Adrenal gland (tissue), 12 donors: ENCODE results near the gene AXIN2. TPM values are rescaled to one million over a fixed set of nuclear protein-coding genes. Genes with fewer than 3 reads are reported as not detected.

Experiments
- DNase-seq, 7 donors: peaks; one replicate each; pipeline ENCODE4 v3.0.0-alpha.2; 2019 to 2020
- H3K27ac ChIP-seq, 5 donors: fragments of 200-600 bp; sonication (generic) in 4 of 5; 1 replicate in 3 of 5; 2 replicates in 2 of 5; pipeline versions ENCODE4 v1.5.1 to v1.8.0; 2016 to 2020; ENCODE audit warnings: mild to moderate bottlenecking in 1 of 5
- H3K27me3 ChIP-seq: fragments of 200-600 bp; 2 replicates; pipeline ENCODE4 v1.8.0; 2021
- H3K36me3 ChIP-seq, 2 donors: fragments of 200-600 bp; replicated peaks in 1 of 2; 1 replicate in 1 of 2; 2 replicates in 1 of 2; pipeline versions ENCODE4 v1.5.1 to v1.8.0; 2018 to 2022
- H3K4me1 ChIP-seq, 2 donors: fragments of 200-600 bp; replicated peaks in 1 of 2; 1 replicate in 1 of 2; 2 replicates in 1 of 2; pipeline versions ENCODE4 v1.5.1 to v1.8.0; 2018 to 2021
- H3K4me3 ChIP-seq, 4 donors: fragments of 200-600 bp; sonication (generic) in 3 of 4; one replicate each; pipeline ENCODE4 v1.5.1; 2016 to 2018
- H3K9me3 ChIP-seq, 3 donors: fragments of 200-600 bp; sonication (generic) in 1 of 3; replicated peaks in 1 of 3; 1 replicate in 2 of 3; 2 replicates in 1 of 3; pipeline versions ENCODE4 v1.5.1 to v1.8.0; 2016 to 2021
- POLR2A ChIP-seq, 2 donors: fragments of 450-650 bp; IDR thresholded peaks; one replicate each; pipeline ENCODE4 v1.6.1; 2017; ENCODE audit warnings: antibody characterized with exemption in 2 of 2, mild to moderate bottlenecking in 2 of 2, moderate library complexity in 1 of 2
- WGBS, 4 donors: extraction: QIAGEN DNeasy Blood & Tissue Kit in 2 of 4; methylation state at CpG; one replicate each; pipeline versions ENCODE4 v1.1.5 to v1.1.7; 2013 to 2017; 5-methylcytosine and 5-hydroxymethylcytosine counted together
- intact Hi-C, 2 donors: fragments of 100-400 bp; cut with DNase I; formaldehyde crosslinking; loops; one replicate each; pipeline versions ENCODE4 v1.14.1 to v1.15.0; 2022 to 2023
- polyA plus RNA-seq, 3 donors: library from polyadenylated mRNA; stranded (reverse); fragments of 200-250 nt in 2 of 3; fragments of 350-450 nt in 1 of 3; fragmentation: Illumina TruSeq in 1 of 3; extraction: RNeasy Lipid Tissue Mini Kit (QIAGEN cat#74804) in 1 of 3; gene quantifications; one replicate each; pipeline ENCODE4 v1.2.3, GENCODE V29; 2013 to 2014
- total RNA-seq, 9 donors: library from RNA; depleted of rRNA in 4 of 9; stranded (reverse); fragments of >200 nt in 4 of 9; fragments of 120-200 nt in 1 of 9; fragmentation: NEBNext Ultra II Directional in 1 of 9; extraction: Animal tissue kit (Norgen Biotek cat#: 25700) in 1 of 9; gene quantifications; one replicate each; pipeline versions ENCODE4 v1.1.0 to v1.2.4, GENCODE V29; 2013 to 2023
- TF ChIP-seq, protein P1 (sequence below), 6 experiments: fragments of 450-650 bp in 4 of 6; fragments of 200-600 bp in 2 of 6; sonication (generic) in 1 of 6; IDR thresholded peaks; 1 replicate in 5 of 6; 2 replicates in 1 of 6; pipeline versions ENCODE4 v1.5.1 to v1.8.0; 2016 to 2021; ENCODE audit warnings: antibody characterized with exemption in 6 of 6, mild to moderate bottlenecking in 2 of 6, moderate library complexity in 1 of 6
- donor health status: healthy with polysubstance abuse.
- donor health status: Bipolar disorder and iron deficiency.
- donor health status: DM: yes; HTN: yes; CAD: no.
- donor health status: DM: no; HTN: no; CAD: no.
- donor health status: DM: no; HTN: no; CAD: no.
- donor health status: DM: yes; HTN: yes; CAD: no.

The AXIN2 gene
- total and polyA plus RNA-seq, 12 donors = 4.4 to 47.3 (median 18.3) TPM

GRCh38 chr17:65556014-65556909, 5.2 kb downstream of the AXIN2 start:
- H3K9me3 ChIP-seq = no peaks in the 10 kb centered on the region
- H3K27me3 ChIP-seq = no peaks in the 10 kb centered on the region
- 48 to 57% (median 55%) methylated on average over 11 to 17 of the region's 17 CpGs for WGBS, 4 donors
- peak; percentile 72 to 90 (median 81) for DNase-seq
- intact Hi-C loops = loop anchor here (10.0 kb wide), 2 partner anchors 261 to 321 kb away; no protein-coding TSS in a partner anchor
- H3K36me3 ChIP-seq = no peaks in the 10 kb centered on the region
- no peak for TF ChIP-seq POLR2A (IDR thresholded peaks at IDR 0.05)
- TF ChIP-seq, protein P1, sequence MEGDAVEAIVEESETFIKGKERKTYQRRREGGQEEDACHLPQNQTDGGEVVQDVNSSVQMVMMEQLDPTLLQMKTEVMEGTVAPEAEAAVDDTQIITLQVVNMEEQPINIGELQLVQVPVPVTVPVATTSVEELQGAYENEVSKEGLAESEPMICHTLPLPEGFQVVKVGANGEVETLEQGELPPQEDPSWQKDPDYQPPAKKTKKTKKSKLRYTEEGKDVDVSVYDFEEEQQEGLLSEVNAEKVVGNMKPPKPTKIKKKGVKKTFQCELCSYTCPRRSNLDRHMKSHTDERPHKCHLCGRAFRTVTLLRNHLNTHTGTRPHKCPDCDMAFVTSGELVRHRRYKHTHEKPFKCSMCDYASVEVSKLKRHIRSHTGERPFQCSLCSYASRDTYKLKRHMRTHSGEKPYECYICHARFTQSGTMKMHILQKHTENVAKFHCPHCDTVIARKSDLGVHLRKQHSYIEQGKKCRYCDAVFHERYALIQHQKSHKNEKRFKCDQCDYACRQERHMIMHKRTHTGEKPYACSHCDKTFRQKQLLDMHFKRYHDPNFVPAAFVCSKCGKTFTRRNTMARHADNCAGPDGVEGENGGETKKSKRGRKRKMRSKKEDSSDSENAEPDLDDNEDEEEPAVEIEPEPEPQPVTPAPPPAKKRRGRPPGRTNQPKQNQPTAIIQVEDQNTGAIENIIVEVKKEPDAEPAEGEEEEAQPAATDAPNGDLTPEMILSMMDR (IDR thresholded peaks at IDR 0.05) = peak; percentile 60 to 82 (median 74)
- no peak overlapping the region for H3K4me3 ChIP-seq
- peaks cover 23 to 40% of the 10 kb centered on the region in 2 donors for H3K4me1 ChIP-seq
- H3K27ac ChIP-seq = peak overlapping the region in 2 of 5 donors; percentile 7 to 50

- Histone ChIP-seq H3K4me3 (no peak overlapping the region), H3K4me1 (peaks cover 23 to 54% of the 10 kb centered on the region in 2 donors), H3K27ac (peak overlapping the region in 2 of 5 donors; percentile 9 to 36), H3K27me3 (no peaks in the 10 kb centered on the region), H3K36me3 (peaks cover 0 to under 1% of the 10 kb centered on the region in 2 donors), H3K9me3 (no peaks in the 10 kb centered on the region)
- WGBS, 4 donors = 40 to 52% (median 45%) methylated on average over 18 of the region's 18 CpGs
- no peak for TF ChIP-seq POLR2A (IDR thresholded peaks at IDR 0.05)
- TF ChIP-seq, protein P1 (IDR thresholded peaks at IDR 0.05) = no peak
- no peak for DNase-seq
- intact Hi-C loops = loop anchor here (10.0 kb wide), 2 partner anchors 260 to 320 kb away; no protein-coding TSS in a partner anchor
These were observed 6.8 kb downstream of the AXIN2 start for GRCh38 chr17:65554553-65555223.

DNA sequence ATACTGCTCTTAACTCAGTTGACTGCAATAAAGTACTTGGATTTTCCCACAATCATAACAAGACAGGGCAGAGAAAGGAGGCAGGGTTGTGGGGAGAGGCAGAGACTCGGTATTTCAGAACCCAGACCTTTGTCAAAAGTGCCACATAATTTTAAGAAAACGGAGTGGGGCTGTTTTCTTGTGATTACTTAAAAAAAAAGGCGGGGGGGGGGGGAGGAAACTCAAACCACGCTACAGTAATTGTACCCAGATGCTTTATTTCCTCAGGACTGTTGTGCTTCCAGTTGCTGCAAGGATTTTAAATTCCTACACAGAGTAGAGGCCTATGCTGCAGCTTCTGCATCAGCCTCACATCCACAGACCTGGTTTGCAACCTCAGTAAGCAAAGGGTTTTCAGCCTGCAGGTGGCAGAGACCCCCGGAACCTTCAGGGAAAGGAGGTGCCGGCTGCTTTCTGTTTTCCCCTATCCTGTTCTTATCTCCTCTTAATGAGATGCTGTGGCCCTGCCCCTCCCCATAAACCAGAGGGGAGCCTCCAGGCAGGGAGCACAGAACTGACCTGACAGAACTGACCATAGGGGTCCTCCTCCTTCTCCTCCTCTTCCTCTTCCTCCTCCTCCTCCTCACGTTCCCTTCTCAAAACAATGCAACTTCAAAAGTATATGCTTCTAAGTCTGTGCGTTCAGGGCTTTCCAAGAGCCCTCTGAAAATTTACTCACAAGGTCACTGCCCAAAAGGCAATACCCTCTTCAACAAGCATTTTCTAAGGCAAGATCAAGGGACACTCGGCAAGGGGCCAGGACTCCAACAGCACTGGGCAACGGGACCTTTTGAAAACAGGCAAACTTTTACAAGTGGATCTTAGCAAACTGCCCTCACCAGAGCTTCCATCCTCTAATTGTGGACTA, 7.5 kb downstream of the AXIN2 start:
- Histone ChIP-seq H3K36me3 (peaks cover 0 to 8% of the 10 kb centered on the region in 2 donors), H3K27me3 (no peaks in the 10 kb centered on the region), H3K4me3 (no peak overlapping the region), H3K9me3 (no peaks in the 10 kb centered on the region), H3K27ac (peak overlapping the region in 3 of 5 donors; percentile 13 to 36 (median 17)), H3K4me1 (peaks cover 23 to 56% of the 10 kb centered on the region in 2 donors)
- peak in 3 of 7 donors; percentile 54 to 67 (median 57) for DNase-seq
- TF ChIP-seq, protein P1 (IDR thresholded peaks at IDR 0.05) = no peak
- no peak for TF ChIP-seq POLR2A (IDR thresholded peaks at IDR 0.05)
- WGBS, 4 donors = 25 to 34% (median 31%) methylated on average over 10 of the region's 10 CpGs
- intact Hi-C loops = loop anchor here (10.0 kb wide), 2 partner anchors 259 to 319 kb away; no protein-coding TSS in a partner anchor
